Suprapubic skin (tissue), 3 donors: ENCODE data around the gene FGF1.

Source experiments
- CTCF ChIP-seq, 2 donors: fragments of 200-600 bp in 1 of 2; fragments of 450-650 bp in 1 of 2; sonication (generic) in 1 of 2; IDR thresholded peaks; one replicate each; pipeline ENCODE4 v1.5.1; 2016 to 2019; ENCODE audit warnings: antibody characterized with exemption in 2 of 2, mild to moderate bottlenecking in 1 of 2, moderate library complexity in 1 of 2
- POLR2A ChIP-seq, 2 donors: fragments of 450-650 bp; IDR thresholded peaks; one replicate each; pipeline ENCODE4 v1.6.1; 2017; ENCODE audit warnings: antibody characterized with exemption in 2 of 2, mild to moderate bottlenecking in 2 of 2, moderate library complexity in 2 of 2

GRCh38 chr5:142724821-142725220, 38.9 kb upstream of the FGF1 start:
- no peak for TF ChIP-seq CTCF (IDR thresholded peaks at IDR 0.05)
- TF ChIP-seq POLR2A (IDR thresholded peaks at IDR 0.05), result no peak
